Left lung (tissue), 10 donors: ENCODE measurements around the gene RNU1-4. TPM values are rescaled to one million over a fixed set of nuclear protein-coding genes. Genes with fewer than 3 reads are reported as not detected.
A peak's percentile ranks its signal among the peaks of the same experiment; 100 is the strongest.
"Not testable (repeated sequence)": the region's sequence is repeated elsewhere in the genome, so short reads cannot be mapped to it uniquely, and the experiment has no call there.

Source experiments
- ATAC-seq: fragments of 200-7000 bp; cut with Tn5 transposase; one replicate; pipeline ENCODE4 v1.9.1; 2020; ENCODE audit warnings: moderate library complexity
- DNase-seq, 4 donors: peaks; one replicate each; pipeline ENCODE4 v3.0.0-alpha.2; 2013 to 2020
- H3K27ac ChIP-seq, 2 donors: fragments of 200-600 bp; sonication (generic) in 1 of 2; one replicate each; pipeline versions ENCODE4 v1.5.0 to v1.8.0; 2020 to 2021
- H3K27me3 ChIP-seq, 2 donors: fragments of 200-600 bp; sonication (generic) in 1 of 2; one replicate each; pipeline versions ENCODE4 v1.5.0 to v1.8.0; 2020 to 2021
- H3K36me3 ChIP-seq, 2 donors: fragments of 200-600 bp; sonication (generic) in 1 of 2; one replicate each; pipeline versions ENCODE4 v1.5.0 to v1.8.0; 2020 to 2021
- H3K4me1 ChIP-seq, 2 donors: fragments of 200-600 bp; one replicate each; pipeline ENCODE4 v1.8.0; 2021
- H3K4me3 ChIP-seq, 2 donors: fragments of 200-600 bp; sonication (generic) in 1 of 2; one replicate each; pipeline versions ENCODE4 v1.5.0 to v1.8.0; 2020 to 2021; ENCODE audit warnings: mild to moderate bottlenecking in 1 of 2
- H3K9me3 ChIP-seq, 2 donors: fragments of 200-600 bp; sonication (generic) in 1 of 2; one replicate each; pipeline versions ENCODE4 v1.5.0 to v1.8.0; 2020 to 2021
- intact Hi-C, 2 donors: fragments of 100-400 bp; cut with DNase I; formaldehyde crosslinking; loops; one replicate each; pipeline versions ENCODE4 v1.11.2 to v1.14.2; 2022
- polyA plus RNA-seq, 6 donors: library from polyadenylated mRNA; unstranded; fragments of 120-200 nt; gene quantifications; one replicate each; pipeline ENCODE4 v1.2.1, GENCODE V29; 2013; ENCODE audit not compliant: insufficient read length in 6 of 6
- total RNA-seq, 2 donors: library from RNA; stranded (reverse); fragmentation: NEBNext Ultra II Directional; extraction: Animal tissue kit (Norgen Biotek cat#: 25700); gene quantifications; one replicate each; pipeline ENCODE4 v1.2.1, GENCODE V29; 2021
- TF ChIP-seq, protein P1 (sequence below), 2 donors: fragments of 200-600 bp; sonication (generic) in 1 of 2; IDR thresholded peaks; one replicate each; pipeline versions ENCODE4 v1.5.0 to v1.8.0; 2021; ENCODE audit warnings: antibody characterized with exemption in 2 of 2
- donor health status: DM: no; HTN: yes; CAD: no.
- donor health status: DM: no; HTN: no; CAD: no.

The RNU1-4 gene
- total and polyA plus RNA-seq, 8 donors, result 1.5 to 3,444 (median 2.8) TPM

GRCh38 chr1:16717336-16718098, 22.8 kb upstream of the RNU1-4 start:
- ATAC-seq (no peak), DNase-seq (peak in 1 of 4 donors; percentile 85)
- Histone ChIP-seq H3K9me3 (no peaks in the 10 kb centered on the region), H3K27me3 (peaks cover 0 to 35% of the 10 kb centered on the region in 2 donors), H3K4me1 (no peaks in the 10 kb centered on the region), H3K4me3 (no peak overlapping the region), H3K36me3 (no peaks in the 10 kb centered on the region), H3K27ac (no peak overlapping the region)
- TF ChIP-seq, protein P1, sequence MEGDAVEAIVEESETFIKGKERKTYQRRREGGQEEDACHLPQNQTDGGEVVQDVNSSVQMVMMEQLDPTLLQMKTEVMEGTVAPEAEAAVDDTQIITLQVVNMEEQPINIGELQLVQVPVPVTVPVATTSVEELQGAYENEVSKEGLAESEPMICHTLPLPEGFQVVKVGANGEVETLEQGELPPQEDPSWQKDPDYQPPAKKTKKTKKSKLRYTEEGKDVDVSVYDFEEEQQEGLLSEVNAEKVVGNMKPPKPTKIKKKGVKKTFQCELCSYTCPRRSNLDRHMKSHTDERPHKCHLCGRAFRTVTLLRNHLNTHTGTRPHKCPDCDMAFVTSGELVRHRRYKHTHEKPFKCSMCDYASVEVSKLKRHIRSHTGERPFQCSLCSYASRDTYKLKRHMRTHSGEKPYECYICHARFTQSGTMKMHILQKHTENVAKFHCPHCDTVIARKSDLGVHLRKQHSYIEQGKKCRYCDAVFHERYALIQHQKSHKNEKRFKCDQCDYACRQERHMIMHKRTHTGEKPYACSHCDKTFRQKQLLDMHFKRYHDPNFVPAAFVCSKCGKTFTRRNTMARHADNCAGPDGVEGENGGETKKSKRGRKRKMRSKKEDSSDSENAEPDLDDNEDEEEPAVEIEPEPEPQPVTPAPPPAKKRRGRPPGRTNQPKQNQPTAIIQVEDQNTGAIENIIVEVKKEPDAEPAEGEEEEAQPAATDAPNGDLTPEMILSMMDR (IDR thresholded peaks at IDR 0.05), result no peak
- intact Hi-C loops, result no loop called here

DNA sequence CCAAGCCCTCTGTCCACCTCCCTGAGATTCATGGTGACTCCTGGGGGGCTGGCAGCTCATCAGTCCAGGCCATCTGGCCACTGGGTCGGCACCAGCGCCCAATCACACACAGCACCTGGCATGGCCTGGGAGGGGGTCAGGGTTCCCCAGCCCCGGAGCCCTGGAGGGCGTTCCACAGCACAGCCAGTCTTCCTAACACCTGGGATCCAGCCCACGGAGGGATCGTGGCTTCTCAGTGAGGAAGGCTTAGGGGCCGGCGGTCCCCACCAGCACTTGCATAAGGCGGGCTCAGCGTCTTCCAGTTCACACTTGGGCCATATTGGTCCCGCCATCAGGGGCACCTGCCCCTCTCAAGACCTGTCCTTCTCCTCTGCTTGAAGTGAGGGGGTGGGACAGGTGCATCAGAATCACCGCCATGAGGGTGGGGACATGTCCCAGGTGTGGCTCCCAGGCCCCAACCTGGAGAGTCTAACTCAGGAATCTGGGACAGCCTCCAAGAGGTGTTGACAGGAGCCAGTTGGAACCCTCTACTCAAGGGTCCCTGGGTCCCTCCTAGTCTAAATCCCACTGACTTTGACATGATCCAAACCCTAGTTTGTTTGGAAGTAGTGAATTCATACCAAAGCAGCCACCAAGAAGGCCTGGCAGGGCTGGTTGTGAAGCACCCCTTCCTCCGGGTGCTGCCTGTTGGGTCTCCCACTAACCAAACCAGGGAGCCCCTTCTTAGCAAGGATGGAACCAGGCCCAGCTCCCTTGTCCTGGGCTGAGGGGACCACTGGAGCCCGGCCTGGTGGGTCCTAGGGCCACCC, 22.0 kb upstream of the RNU1-4 start:
- H3K36me3 ChIP-seq, H3K27ac ChIP-seq, ATAC-seq, H3K4me1 ChIP-seq, H3K4me3 ChIP-seq, intact Hi-C loops, H3K9me3 ChIP-seq: not testable (repeated sequence)
- DNase-seq, result peak in 1 of 4 donors; percentile 86
- peaks cover 0 to 35% of the 10 kb centered on the region in 2 donors for H3K27me3 ChIP-seq

- H3K4me3 ChIP-seq, result no peak overlapping the region
- ATAC-seq (no peak), DNase-seq (peak in 1 of 4 donors; percentile 83)
- no peaks in the 10 kb centered on the region for H3K36me3 ChIP-seq
- H3K9me3 ChIP-seq, result no peaks in the 10 kb centered on the region
- no peak overlapping the region for H3K27ac ChIP-seq
- intact Hi-C loops, result no loop called here
- H3K27me3 ChIP-seq, result peaks cover 0 to 39% of the 10 kb centered on the region in 2 donors
- TF ChIP-seq, protein P1 (IDR thresholded peaks at IDR 0.05), result no peak
- no peaks in the 10 kb centered on the region for H3K4me1 ChIP-seq
Measured at GRCh38 chr1:16718908-16719533, 21.3 kb upstream of the RNU1-4 start.

DNA sequence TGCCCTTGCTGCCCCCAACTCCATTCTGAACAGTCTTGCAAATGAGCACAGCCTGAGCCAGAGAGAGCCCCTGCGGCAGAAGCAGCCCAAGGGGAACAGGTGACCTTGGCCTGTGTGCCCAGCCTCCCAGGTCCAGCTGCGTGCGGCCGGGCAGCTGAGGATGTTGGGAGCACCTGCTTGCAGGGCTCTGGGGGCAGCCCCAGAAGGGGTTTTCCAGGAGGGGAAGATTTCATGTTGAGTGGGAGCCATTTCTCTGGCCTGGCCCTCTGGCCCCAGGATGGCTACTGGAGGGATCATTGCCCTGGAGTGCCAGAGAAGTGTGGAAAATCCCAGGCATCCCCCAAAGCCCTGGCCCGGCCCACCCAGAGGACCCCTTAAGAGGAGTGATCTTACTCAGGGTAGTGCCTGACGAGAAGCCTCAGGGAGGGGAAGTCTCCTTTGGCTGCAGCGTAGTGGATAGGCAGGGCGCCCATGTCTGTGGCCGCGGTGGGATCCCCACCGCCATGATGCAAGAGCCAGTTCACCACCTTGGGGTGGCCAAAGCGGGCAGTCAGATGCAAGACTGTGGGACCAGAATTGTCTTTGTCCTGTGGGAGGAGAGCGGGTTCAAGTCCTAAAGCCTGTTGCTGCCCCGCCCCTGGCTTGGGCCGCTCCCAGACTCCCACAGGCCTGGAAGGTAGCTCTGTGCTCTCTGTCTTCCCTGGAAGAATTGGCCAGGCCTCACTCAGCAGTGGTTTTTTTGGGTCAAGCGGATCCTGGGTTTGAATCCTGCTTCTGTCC, 20.6 kb upstream of the RNU1-4 start:
- DNase-seq (peak in 1 of 4 donors; percentile 87), ATAC-seq (no peak)
- no peaks in the 10 kb centered on the region for H3K4me1 ChIP-seq
- TF ChIP-seq, protein P1 (IDR thresholded peaks at IDR 0.05), result no peak
- H3K27ac ChIP-seq, result no peak overlapping the region
- H3K9me3 ChIP-seq, result no peaks in the 10 kb centered on the region
- H3K36me3 ChIP-seq, result no peaks in the 10 kb centered on the region
- intact Hi-C loops, result no loop called here
- no peak overlapping the region for H3K4me3 ChIP-seq
- H3K27me3 ChIP-seq, result peaks cover under 1 to 46% of the 10 kb centered on the region in 2 donors
